ENCODE data around the gene ADAMTS9. TPM values are rescaled to one million over a fixed set of nuclear protein-coding genes. Genes with fewer than 3 reads are reported as not detected.

Gene ADAMTS9
- total RNA-seq, 1 experiment from 2014 or later, result 1.2 TPM

DNA sequence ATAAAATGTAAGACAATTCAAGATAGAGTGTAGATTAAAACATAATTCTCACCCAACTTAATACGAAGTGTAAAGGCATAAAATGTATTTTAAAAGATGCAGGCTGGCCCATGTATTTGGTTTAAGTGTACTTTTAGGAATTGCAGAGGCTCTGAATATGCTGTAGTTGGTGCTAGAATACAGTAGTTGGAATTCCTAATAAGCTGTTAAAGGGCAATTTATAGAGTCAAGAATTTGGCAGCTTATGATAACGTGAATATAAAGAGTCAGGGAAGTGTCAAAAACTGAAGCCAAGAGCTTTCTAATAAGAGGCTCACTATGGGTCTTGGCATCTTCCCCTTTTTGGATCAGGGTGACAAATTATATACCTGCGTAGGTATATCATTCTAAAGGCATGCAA lies 36.5 kb downstream of the ADAMTS9 start:
- Histone ChIP-seq H3F3A (ENCODE audit: insufficient read depth, low read depth) (no peaks in the 10 kb centered on the region), H2AFZ (no peak overlapping the region), H4K20me1 (ENCODE audit: insufficient read depth) (no peaks in the 10 kb centered on the region), H3K9me3 (ENCODE audit: insufficient read depth, low read depth) (no peaks in the 10 kb centered on the region), H3K4me1 (replicated peaks; ENCODE audit: insufficient read depth) (no peaks in the 10 kb centered on the region; the same call in 1 of the 2 replicates), H3K27ac (no peak overlapping the region), H3K9me2 (ENCODE audit: insufficient read depth) (no peaks in the 10 kb centered on the region), H3K79me2 (ENCODE audit: low read depth) (no peaks in the 10 kb centered on the region), H3K27me3 (ENCODE audit: insufficient read depth, low read depth) (no peaks in the 10 kb centered on the region), H3K36me3 (ENCODE audit: low read depth) (no peaks in the 10 kb centered on the region), H3K4me2 (no peak overlapping the region), H3K4me3 (no peak overlapping the region)
- no peak for TF ChIP-seq EZH2 (IDR thresholded peaks at IDR 0.05; ENCODE audit: low read depth)
- TF ChIP-seq, protein P1, sequence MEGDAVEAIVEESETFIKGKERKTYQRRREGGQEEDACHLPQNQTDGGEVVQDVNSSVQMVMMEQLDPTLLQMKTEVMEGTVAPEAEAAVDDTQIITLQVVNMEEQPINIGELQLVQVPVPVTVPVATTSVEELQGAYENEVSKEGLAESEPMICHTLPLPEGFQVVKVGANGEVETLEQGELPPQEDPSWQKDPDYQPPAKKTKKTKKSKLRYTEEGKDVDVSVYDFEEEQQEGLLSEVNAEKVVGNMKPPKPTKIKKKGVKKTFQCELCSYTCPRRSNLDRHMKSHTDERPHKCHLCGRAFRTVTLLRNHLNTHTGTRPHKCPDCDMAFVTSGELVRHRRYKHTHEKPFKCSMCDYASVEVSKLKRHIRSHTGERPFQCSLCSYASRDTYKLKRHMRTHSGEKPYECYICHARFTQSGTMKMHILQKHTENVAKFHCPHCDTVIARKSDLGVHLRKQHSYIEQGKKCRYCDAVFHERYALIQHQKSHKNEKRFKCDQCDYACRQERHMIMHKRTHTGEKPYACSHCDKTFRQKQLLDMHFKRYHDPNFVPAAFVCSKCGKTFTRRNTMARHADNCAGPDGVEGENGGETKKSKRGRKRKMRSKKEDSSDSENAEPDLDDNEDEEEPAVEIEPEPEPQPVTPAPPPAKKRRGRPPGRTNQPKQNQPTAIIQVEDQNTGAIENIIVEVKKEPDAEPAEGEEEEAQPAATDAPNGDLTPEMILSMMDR (conservative IDR thresholded peaks at IDR 0.05), result no peak
- BruUV-seq (replicated peaks), result no TSS peak
- ChIA-PET POLR2A (ENCODE audit: unreplicated experiment) (no interaction called here), CTCF (no interaction called here)
- intact Hi-C loops (cut with micrococcal nuclease; ENCODE audit: unreplicated experiment), result no loop called here
- no peak for DNase-seq

DNA sequence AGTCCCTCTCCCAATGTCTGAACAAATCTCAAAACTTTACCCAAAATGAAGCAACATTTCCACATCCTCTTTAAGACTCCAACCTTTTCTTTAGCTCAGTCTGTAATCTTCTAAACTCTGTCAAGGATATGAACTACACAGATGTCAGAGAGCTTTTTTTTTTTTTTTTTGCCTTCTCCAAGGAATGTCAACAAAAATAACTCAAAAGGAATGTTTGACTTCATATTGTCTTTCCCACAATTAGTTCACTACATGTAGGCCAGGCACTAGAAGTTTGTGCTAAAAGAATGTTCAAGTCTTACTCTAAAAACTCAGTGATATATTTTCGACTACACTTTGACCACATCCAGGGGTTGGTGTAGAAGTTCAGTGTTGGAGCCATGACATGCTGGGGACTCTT lies 37.1 kb downstream of the ADAMTS9 start:
- Histone ChIP-seq H3F3A (ENCODE audit: insufficient read depth, low read depth) (no peaks in the 10 kb centered on the region), H3K36me3 (ENCODE audit: low read depth) (no peaks in the 10 kb centered on the region), H3K27ac (no peak overlapping the region), H3K4me1 (replicated peaks; ENCODE audit: insufficient read depth) (no peaks in the 10 kb centered on the region; the same call in 1 of the 2 replicates), H3K4me2 (no peak overlapping the region), H3K9me2 (ENCODE audit: insufficient read depth) (no peaks in the 10 kb centered on the region), H3K4me3 (no peak overlapping the region), H4K20me1 (ENCODE audit: insufficient read depth) (no peaks in the 10 kb centered on the region), H2AFZ (no peak overlapping the region), H3K79me2 (ENCODE audit: low read depth) (no peaks in the 10 kb centered on the region), H3K9me3 (ENCODE audit: insufficient read depth, low read depth) (no peaks in the 10 kb centered on the region), H3K27me3 (ENCODE audit: insufficient read depth, low read depth) (no peaks in the 10 kb centered on the region)
- DNase-seq, result no peak
- no peak for TF ChIP-seq EZH2 (IDR thresholded peaks at IDR 0.05; ENCODE audit: low read depth)
- TF ChIP-seq, protein P1 (conservative IDR thresholded peaks at IDR 0.05), result no peak
- POLR2A ChIA-PET (ENCODE audit: unreplicated experiment), result no interaction called here
- intact Hi-C loops (cut with micrococcal nuclease; ENCODE audit: unreplicated experiment), result no loop called here
- no TSS peak for BruUV-seq (replicated peaks)
- CTCF ChIA-PET, result no interaction called here

- Histone ChIP-seq H2AFZ (no peak overlapping the region), H3K4me1 (replicated peaks; ENCODE audit: insufficient read depth) (no peaks in the 10 kb centered on the region; the same call in 1 of the 2 replicates), H3K9me2 (ENCODE audit: insufficient read depth) (no peaks in the 10 kb centered on the region), H3K27me3 (ENCODE audit: insufficient read depth, low read depth) (no peaks in the 10 kb centered on the region), H3K36me3 (ENCODE audit: low read depth) (no peaks in the 10 kb centered on the region), H3K4me3 (no peak overlapping the region), H3K79me2 (ENCODE audit: low read depth) (no peaks in the 10 kb centered on the region), H4K20me1 (ENCODE audit: insufficient read depth) (no peaks in the 10 kb centered on the region), H3K9me3 (ENCODE audit: insufficient read depth, low read depth) (no peaks in the 10 kb centered on the region), H3K4me2 (no peak overlapping the region), H3F3A (ENCODE audit: insufficient read depth, low read depth) (no peaks in the 10 kb centered on the region), H3K27ac (no peak overlapping the region)
- DNase-seq, result no peak
- CTCF ChIA-PET, result no interaction called here
- intact Hi-C loops (cut with micrococcal nuclease; ENCODE audit: unreplicated experiment), result no loop called here
- BruUV-seq (replicated peaks), result no TSS peak
- TF ChIP-seq, protein P1 (conservative IDR thresholded peaks at IDR 0.05), result no peak
- no peak for TF ChIP-seq EZH2 (IDR thresholded peaks at IDR 0.05; ENCODE audit: low read depth)
- POLR2A ChIA-PET (ENCODE audit: unreplicated experiment), result no interaction called here
These were observed 37.6 kb downstream of the ADAMTS9 start for GRCh38 chr3:64650096-64650622.

Measured in PC-9 (cell line).